ENCODE measurements around the gene KCNJ12.
"Not testable (repeated sequence)": the region's sequence is repeated elsewhere in the genome, so short reads cannot be mapped to it uniquely, and the experiment has no call there.

Gene KCNJ12

DNA sequence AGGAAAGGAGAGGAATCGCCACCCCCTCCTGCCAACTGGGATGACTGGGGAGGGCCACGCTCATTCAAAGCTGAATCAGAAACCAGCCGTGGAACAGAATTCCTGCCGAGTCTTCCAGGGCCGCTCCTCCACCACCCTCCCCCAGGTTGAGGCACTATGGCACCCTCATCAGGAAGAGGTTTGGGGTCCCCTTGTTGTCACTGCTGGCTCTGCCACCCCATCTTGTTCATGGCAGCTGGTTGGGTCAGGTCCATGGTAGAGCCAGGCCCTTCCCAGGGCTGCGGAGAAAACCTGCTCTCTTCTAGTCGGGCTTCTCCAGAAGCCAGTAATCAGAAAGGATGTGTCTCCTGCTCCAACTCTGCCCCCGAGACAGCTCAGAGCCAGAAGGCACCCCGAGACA lies 41.8 kb downstream of the KCNJ12 start:
- no peak overlapping the region for H3K9ac ChIP-seq (ENCODE audit: low read depth, low read length)
- H3K27me3 ChIP-seq (ENCODE audit: insufficient read depth, low read length, poor library complexity): peaks cover 3% of the 10 kb centered on the region
- TF ChIP-seq EZH2 (IDR thresholded peaks at IDR 0.05; ENCODE audit: borderline replicate concordance, low read depth, low read length, severe bottlenecking): no peak
- TF ChIP-seq, protein P1, sequence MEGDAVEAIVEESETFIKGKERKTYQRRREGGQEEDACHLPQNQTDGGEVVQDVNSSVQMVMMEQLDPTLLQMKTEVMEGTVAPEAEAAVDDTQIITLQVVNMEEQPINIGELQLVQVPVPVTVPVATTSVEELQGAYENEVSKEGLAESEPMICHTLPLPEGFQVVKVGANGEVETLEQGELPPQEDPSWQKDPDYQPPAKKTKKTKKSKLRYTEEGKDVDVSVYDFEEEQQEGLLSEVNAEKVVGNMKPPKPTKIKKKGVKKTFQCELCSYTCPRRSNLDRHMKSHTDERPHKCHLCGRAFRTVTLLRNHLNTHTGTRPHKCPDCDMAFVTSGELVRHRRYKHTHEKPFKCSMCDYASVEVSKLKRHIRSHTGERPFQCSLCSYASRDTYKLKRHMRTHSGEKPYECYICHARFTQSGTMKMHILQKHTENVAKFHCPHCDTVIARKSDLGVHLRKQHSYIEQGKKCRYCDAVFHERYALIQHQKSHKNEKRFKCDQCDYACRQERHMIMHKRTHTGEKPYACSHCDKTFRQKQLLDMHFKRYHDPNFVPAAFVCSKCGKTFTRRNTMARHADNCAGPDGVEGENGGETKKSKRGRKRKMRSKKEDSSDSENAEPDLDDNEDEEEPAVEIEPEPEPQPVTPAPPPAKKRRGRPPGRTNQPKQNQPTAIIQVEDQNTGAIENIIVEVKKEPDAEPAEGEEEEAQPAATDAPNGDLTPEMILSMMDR (IDR thresholded peaks at IDR 0.05; ENCODE audit: borderline replicate concordance, extremely low read depth, low read length, poor library complexity, severe bottlenecking): no peak
- no peak overlapping the region for H2AFZ ChIP-seq (ENCODE audit: low read depth, low read length)
- H3K4me1 ChIP-seq (ENCODE audit: insufficient read depth, low read length): no peaks in the 10 kb centered on the region
- no peaks in the 10 kb centered on the region for H3K9me3 ChIP-seq (ENCODE audit: insufficient read depth, low read length, severe bottlenecking)
- H3K4me3 ChIP-seq (ENCODE audit: low read depth in 1 of 2, low read length in 2 of 2): no peak overlapping the region
- no peak for DNase-seq
- H3K36me3 ChIP-seq (ENCODE audit: insufficient read depth, low read length): no peaks in the 10 kb centered on the region
- H3K4me2 ChIP-seq (ENCODE audit: insufficient read depth, low read length): no peak overlapping the region
- H4K20me1 ChIP-seq (ENCODE audit: insufficient read depth, low read length): no peaks in the 10 kb centered on the region
- H3K79me2 ChIP-seq (ENCODE audit: insufficient read depth, low read length): no peaks in the 10 kb centered on the region
- no peak overlapping the region for H3K27ac ChIP-seq (ENCODE audit: low read length)
- ATAC-seq (ENCODE audit: insufficient read depth, low read depth): no peak

DNA sequence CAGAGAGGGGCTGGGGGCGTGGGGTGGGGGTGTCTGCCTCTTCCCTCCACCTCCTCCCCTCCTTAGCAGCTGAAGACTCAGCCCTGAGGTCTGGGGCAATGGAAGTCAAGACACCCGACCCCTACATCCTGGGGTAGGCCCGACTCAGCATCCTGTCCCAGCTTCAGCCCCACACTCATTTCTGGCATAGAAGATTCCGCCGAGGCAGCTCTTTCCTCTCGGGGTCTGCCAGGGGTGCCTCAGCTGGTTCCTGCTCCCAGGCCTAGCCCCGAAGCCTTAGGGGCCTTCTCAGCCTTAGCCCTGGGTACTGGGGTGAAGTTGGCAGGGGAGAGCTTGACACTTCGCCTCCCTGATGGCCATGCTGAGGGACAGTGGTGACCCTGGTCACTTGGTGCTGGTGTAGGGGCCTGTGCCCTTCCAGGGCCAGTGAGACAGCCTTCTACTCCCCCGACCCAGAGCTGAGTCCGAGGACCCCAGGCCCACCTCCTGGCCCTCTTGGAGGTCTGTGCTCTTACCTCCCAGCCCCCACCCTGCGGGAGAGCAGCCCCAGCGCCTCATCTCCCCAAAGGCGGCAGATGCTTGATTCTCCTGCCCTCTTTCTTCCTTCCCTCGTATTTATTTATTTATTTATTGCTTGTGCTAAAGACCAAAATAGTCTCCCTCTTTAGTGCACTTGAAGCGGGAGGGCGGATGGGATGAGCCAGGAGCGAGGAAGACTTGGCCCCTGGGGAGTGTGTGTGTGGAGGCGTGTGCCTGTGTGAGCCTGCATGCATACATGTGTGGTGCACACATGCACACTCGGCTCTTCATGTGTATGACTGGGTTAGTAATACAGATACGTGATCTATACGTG lies 42.5 kb downstream of the KCNJ12 start:
- Histone ChIP-seq H4K20me1 (ENCODE audit: insufficient read depth, low read length) (no peaks in the 10 kb centered on the region), H3K79me2 (ENCODE audit: insufficient read depth, low read length) (no peaks in the 10 kb centered on the region), H3K9ac (ENCODE audit: low read depth, low read length) (no peak overlapping the region), H3K9me3 (ENCODE audit: insufficient read depth, low read length, severe bottlenecking) (no peaks in the 10 kb centered on the region), H3K4me1 (ENCODE audit: insufficient read depth, low read length) (no peaks in the 10 kb centered on the region), H3K4me2 (ENCODE audit: insufficient read depth, low read length) (no peak overlapping the region), H3K4me3 (ENCODE audit: low read depth in 1 of 2, low read length in 2 of 2) (no peak overlapping the region), H3K27ac (ENCODE audit: low read length) (no peak overlapping the region), H3K27me3 (ENCODE audit: insufficient read depth, low read length, poor library complexity) (peaks cover 3% of the 10 kb centered on the region), H2AFZ (ENCODE audit: low read depth, low read length) (no peak overlapping the region), H3K36me3 (ENCODE audit: insufficient read depth, low read length) (no peaks in the 10 kb centered on the region)
- DNase-seq: no peak
- no peak for TF ChIP-seq EZH2 (IDR thresholded peaks at IDR 0.05; ENCODE audit: borderline replicate concordance, low read depth, low read length, severe bottlenecking)
- TF ChIP-seq, protein P1 (IDR thresholded peaks at IDR 0.05; ENCODE audit: borderline replicate concordance, extremely low read depth, low read length, poor library complexity, severe bottlenecking): no peak
- no peak for ATAC-seq (ENCODE audit: insufficient read depth, low read depth)

DNA sequence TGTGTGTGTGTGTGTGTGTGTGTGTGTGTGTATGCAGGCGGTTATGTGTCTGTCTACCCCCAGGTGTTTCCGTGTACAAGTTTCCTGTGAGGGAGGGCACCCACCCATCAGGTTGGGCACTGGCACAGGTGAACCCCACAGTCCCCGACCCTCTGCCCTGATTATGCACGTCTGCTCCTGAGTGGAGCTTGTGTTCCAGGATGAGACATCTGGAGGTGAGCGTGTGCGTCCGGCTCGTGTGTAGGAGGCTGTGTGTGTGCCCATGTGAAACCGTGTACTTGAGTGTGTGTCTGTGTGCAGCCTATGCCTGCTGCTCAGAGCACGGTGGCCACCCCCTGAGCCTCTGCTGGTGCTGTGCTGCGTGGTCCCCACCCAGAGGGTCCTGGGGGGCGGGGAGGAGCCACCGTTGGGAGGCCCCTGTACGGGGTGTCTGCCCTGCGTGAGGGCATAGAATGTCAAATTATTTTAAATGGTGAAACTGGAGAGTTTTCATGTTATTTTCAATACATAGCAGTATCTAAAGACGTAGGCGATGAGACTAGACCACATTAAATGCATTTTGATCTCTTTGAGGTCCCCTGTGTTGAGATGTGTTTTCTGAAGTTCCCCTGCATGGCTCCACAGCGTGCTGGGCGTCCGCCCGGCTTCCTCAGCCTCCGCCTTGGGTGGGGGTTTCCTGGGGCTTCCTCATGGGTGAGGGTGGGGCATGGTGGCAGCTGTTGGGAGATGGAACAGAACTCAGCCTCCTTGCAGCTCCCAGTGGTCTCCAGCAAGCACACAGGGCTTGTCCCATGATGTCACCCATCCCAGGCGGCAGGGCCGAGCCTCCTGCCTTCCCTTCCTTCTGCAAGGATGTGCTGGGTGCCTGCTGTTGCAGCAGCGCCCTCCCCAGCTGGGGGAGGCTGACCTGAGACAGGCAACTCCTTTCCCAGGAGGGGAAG lies 43.4 kb downstream of the KCNJ12 start:
- DNase-seq (peak; percentile 29), ATAC-seq (ENCODE audit: insufficient read depth, low read depth) (peak; percentile 75)
- H3K27ac ChIP-seq (ENCODE audit: low read length): no peak overlapping the region
- no peaks in the 10 kb centered on the region for H4K20me1 ChIP-seq (ENCODE audit: insufficient read depth, low read length)
- H3K9ac ChIP-seq (ENCODE audit: low read depth, low read length): no peak overlapping the region
- no peak overlapping the region for H2AFZ ChIP-seq (ENCODE audit: low read depth, low read length)
- H3K4me3 ChIP-seq (ENCODE audit: low read depth in 1 of 2, low read length in 2 of 2): no peak overlapping the region
- no peaks in the 10 kb centered on the region for H3K4me1 ChIP-seq (ENCODE audit: insufficient read depth, low read length)
- H3K9me3 ChIP-seq (ENCODE audit: insufficient read depth, low read length, severe bottlenecking): no peaks in the 10 kb centered on the region
- H3K27me3 ChIP-seq (ENCODE audit: insufficient read depth, low read length, poor library complexity): peaks cover 3% of the 10 kb centered on the region
- no peaks in the 10 kb centered on the region for H3K79me2 ChIP-seq (ENCODE audit: insufficient read depth, low read length)
- TF ChIP-seq EZH2 (IDR thresholded peaks at IDR 0.05; ENCODE audit: borderline replicate concordance, low read depth, low read length, severe bottlenecking): no peak
- TF ChIP-seq, protein P1 (IDR thresholded peaks at IDR 0.05; ENCODE audit: borderline replicate concordance, extremely low read depth, low read length, poor library complexity, severe bottlenecking): no peak
- H3K36me3 ChIP-seq (ENCODE audit: insufficient read depth, low read length): no peaks in the 10 kb centered on the region
- H3K4me2 ChIP-seq (ENCODE audit: insufficient read depth, low read length): no peak overlapping the region

DNA sequence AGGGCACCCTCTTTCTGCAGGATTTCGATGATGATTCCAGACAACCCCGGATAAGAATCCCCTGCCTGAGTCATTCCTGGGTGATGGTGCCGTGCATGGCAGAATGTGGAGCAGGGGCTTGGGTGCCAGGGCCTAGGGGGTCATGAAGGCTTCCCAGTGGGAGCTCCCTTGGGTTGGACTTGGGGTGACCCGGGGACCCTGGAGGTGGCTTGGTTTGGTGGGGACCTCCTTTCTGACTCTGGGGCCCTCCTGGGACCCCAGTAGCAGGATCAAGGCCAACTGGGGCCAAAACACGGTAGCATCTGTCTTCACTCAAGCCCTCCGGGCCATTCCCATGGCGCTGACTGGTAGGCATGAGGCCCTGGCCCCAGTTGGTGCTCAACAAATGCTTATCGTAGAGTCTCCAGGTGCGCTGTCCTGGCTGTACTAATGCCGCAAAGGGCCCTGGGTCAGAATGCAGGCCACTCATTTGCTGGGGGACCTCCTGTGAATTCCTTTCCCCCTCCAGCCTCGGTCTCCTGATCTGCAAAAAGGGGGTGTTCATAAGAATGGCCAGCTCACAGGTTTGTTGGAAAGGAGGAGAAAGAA lies 44.4 kb downstream of the KCNJ12 start:
- not testable (repeated sequence) for DNase-seq; H3K4me2 ChIP-seq (ENCODE audit: insufficient read depth, low read length); H3K27ac ChIP-seq (ENCODE audit: low read length); H3K79me2 ChIP-seq (ENCODE audit: insufficient read depth, low read length); H3K36me3 ChIP-seq (ENCODE audit: insufficient read depth, low read length); H2AFZ ChIP-seq (ENCODE audit: low read depth, low read length); H3K9me3 ChIP-seq (ENCODE audit: insufficient read depth, low read length, severe bottlenecking); H4K20me1 ChIP-seq (ENCODE audit: insufficient read depth, low read length); H3K4me1 ChIP-seq (ENCODE audit: insufficient read depth, low read length); H3K27me3 ChIP-seq (ENCODE audit: insufficient read depth, low read length, poor library complexity); H3K9ac ChIP-seq (ENCODE audit: low read depth, low read length); ATAC-seq (ENCODE audit: insufficient read depth, low read depth); H3K4me3 ChIP-seq (ENCODE audit: low read depth in 1 of 2, low read length in 2 of 2)
